A549 treated with RU486 at 1 μM for 4 hours (cell line): ENCODE results near the gene CCT6B. TPM values are rescaled to one million over a fixed set of nuclear protein-coding genes. Genes with fewer than 3 reads are reported as not detected.

ENCODE experiments used
- total RNA-seq: library from RNA; stranded (reverse); fragments of 200-300 nt; extraction: Qiagen RNA extraction; gene quantifications from 5 replicates; pipeline ENCODE4 v1.2.3, GENCODE V29; 2022; ENCODE audit warnings: low read depth

The CCT6B gene, protein sequence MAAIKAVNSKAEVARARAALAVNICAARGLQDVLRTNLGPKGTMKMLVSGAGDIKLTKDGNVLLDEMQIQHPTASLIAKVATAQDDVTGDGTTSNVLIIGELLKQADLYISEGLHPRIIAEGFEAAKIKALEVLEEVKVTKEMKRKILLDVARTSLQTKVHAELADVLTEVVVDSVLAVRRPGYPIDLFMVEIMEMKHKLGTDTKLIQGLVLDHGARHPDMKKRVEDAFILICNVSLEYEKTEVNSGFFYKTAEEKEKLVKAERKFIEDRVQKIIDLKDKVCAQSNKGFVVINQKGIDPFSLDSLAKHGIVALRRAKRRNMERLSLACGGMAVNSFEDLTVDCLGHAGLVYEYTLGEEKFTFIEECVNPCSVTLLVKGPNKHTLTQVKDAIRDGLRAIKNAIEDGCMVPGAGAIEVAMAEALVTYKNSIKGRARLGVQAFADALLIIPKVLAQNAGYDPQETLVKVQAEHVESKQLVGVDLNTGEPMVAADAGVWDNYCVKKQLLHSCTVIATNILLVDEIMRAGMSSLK
- total RNA-seq, result 0.37 to 2.4 TPM (median 1.8 TPM) in 5 replicates

DNA sequence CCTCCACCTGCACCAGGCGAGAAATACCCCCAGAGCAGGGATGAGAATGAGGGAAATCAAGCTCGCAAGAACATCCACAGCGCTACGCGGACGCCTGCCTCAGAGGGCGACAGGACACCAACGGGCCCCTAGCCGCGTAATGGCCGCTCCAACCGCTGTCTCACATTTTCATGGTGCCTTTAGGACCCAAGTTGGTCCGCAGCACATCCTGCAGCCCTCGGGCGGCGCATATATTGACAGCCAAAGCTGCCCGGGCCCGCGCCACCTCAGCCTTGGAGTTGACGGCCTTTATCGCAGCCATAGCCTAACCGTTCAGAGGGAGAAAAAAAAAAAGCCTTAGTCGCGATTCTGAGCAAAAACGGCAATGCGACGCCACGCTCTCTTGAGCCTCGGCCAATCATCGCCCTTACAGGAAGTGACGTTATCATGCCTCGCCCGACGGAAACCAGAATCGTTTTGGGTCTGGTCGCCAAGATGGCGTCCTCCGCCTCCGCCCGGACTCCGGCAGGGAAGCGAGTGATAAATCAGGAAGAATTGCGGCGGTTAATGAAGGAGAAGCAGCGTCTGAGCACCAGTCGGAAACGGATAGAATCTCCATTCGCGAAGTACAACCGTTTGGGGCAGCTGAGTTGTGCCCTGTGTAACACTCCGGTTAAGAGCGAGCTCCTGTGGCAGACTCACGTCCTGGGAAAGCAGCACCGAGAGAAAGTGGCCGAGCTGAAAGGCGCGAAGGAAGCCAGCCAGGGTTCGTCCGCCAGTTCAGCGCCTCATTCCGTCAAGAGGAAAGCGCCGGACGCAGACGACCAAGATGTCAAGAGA, at the start of gene CCT6B, which contains the start of gene ZNF830:
Gene CCT6B (minus strand): TSS at position 368 of the 819 bp plus-strand sequence. CDS start 67 bp downstream, at position 301.
Gene ZNF830 (plus strand): TSS at position 448 of the 819 bp plus-strand sequence. CDS start 27 bp downstream, at position 475.

DNA sequence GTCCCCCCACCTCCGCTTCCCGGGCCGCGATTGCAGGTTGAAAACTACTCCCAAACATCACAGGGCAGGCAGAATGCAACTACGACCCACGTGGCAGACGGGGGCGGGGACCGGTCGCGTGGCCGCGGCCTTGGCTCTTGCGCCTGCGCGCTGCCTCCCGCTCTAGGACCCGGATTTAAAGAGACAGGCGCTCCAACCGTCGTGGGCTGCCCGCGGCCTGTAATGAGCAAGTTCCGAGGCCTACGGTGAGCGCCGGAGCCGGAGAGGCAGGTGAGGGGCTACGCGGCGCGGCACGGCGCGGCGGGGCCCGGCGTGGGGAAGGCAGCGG, 19.1 kb upstream of the CCT6B start, which contains the start of gene LIG3:
Gene LIG3 (plus strand): TSS at position 160 of the 328 bp plus-strand sequence. CDS start 2,494 bp downstream, outside the sequence.

Other genes starting within 250 kb of the CCT6B start
- gene ZNF830, start 80 bp upstream of the CCT6B start, total RNA-seq, result 13.1 to 18.7 TPM (median 14.6 TPM) in 5 replicates
- 16.4 to 21.7 TPM (median 18.2 TPM) in 5 replicates for gene LIG3, start 19.1 kb upstream of the CCT6B start, total RNA-seq
- gene RFFL, start 102.2 kb upstream of the CCT6B start, total RNA-seq, result 47.5 to 55.5 TPM (median 51.1 TPM) in 5 replicates
- 19.8 to 28.7 TPM (median 26.7 TPM) in 5 replicates for gene RAD51D, start 158.4 kb upstream of the CCT6B start, total RNA-seq
- 0.07 TPM in 1 of 5 replicates, not detected in the others for gene FNDC8, start 160.2 kb upstream of the CCT6B start, total RNA-seq
- 28.5 to 40.5 TPM (median 37.8 TPM) in 5 replicates for gene NLE1, start 180.8 kb upstream of the CCT6B start, total RNA-seq
- gene UNC45B, start 186.4 kb upstream of the CCT6B start, total RNA-seq, result not detected in 5 replicates
- not detected in 5 replicates for gene SLC35G3, start 232.9 kb upstream of the CCT6B start, total RNA-seq